SK-MEL-5 (cell line): Measurements from ENCODE around the gene CIAO3. TPM values are rescaled to one million over a fixed set of nuclear protein-coding genes. Genes with fewer than 3 reads are reported as not detected.

Experiments
- DNase-seq: peaks from one replicate; pipeline ENCODE4 v3.0.0-alpha.2; 2016; ENCODE audit warnings: low read depth, low spot score
- in situ Hi-C: cut with HindIII; loops from 2 replicates; pipeline ENCODE4 v1.10.0; 2016; ENCODE audit warnings: low sequenced_read_pairs, high pct_unique_total_duplicates, low pct_unique_long_range_greater_than_20kb
- polyA plus RNA-seq, 2 experiments: library from polyadenylated mRNA; depleted of rRNA; stranded (reverse); fragments of >200 nt; gene quantifications; 2 replicates each; pipeline ENCODE4 v1.2.3, GENCODE V29; 2015
- total RNA-seq: library from RNA; depleted of rRNA; stranded (reverse); fragments of >200 nt; shearing (Covaris generic); gene quantifications from 2 replicates; pipeline ENCODE4 v1.2.3, GENCODE V29; 2014; rRNA removed

CIAO3 gene
- total RNA-seq, result 28.6 and 34.3 TPM in 2 replicates
- 25.7 and 32.3 TPM in 2 replicates for polyA plus RNA-seq (2015; cell fraction: cytosol; rRNA removed)
- 99.7 and 116 TPM in 2 replicates for polyA plus RNA-seq (2015; cell fraction: nucleus; rRNA removed)

GRCh38 chr16:740764-741505, at the start of gene CIAO3:
TSS of gene CIAO3 (minus strand) at chr16:740997. CDS start at chr16:740985, 12 bp downstream.
- DNase-seq, result peak; percentile 79
- in situ Hi-C loops, result no loop called here

GRCh38 chr16:790086-790485, 49.3 kb upstream of the CIAO3 start:
- DNase-seq, result no peak
- in situ Hi-C loops, result no loop called here

GRCh38 chr16:789191-789850, 48.5 kb upstream of the CIAO3 start:
- in situ Hi-C loops, result no loop called here
- DNase-seq, result no peak

GRCh38 chr16:788399-789126, 47.8 kb upstream of the CIAO3 start, which contains the start of gene CHTF18:
TSS of gene CHTF18 (plus strand) at chr16:788620. CDS start at chr16:788685, 65 bp downstream.
- peak; percentile 85 for DNase-seq
- in situ Hi-C loops, result no loop called here

- in situ Hi-C loops, result no loop called here
- DNase-seq, result no peak
These were observed 47.2 kb upstream of the CIAO3 start, which contains the start of gene RPUSD1 for GRCh38 chr16:787978-788398. TSS of gene RPUSD1 (minus strand) at chr16:788381. CDS start at chr16:787737, 644 bp downstream.

DNA sequence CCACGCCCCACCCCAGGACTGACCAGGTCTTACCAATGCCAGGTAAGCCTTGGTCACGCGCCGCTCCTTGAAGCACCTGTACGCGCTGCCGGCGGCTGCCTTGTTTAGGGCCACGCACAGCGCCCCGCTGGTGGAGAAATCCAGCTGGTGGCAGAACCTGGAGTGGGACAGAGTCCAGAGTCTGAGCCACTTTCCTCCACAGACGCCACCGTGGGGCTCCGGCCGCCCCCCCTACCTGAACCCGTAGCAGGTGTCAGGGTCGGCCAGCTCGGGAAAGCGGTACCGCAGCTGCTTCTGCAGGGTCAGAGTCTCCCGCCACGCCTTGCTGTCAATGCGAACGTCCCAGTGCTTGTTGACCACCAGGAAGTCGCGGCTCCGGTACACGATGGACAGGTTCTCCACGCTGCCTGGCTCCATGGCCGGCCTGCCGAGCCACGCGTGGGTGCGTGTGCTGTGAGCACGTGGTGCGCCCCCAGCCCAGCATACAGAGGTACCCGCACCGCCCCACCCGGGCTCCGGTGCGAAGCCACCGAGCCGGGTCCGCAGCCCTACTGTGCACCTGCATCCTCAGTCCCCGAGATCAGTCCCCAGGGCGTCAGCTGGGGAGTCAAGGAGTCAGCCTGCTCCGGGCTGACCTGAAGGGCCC, 46.6 kb upstream of the CIAO3 start:
- in situ Hi-C loops, result no loop called here

DNA sequence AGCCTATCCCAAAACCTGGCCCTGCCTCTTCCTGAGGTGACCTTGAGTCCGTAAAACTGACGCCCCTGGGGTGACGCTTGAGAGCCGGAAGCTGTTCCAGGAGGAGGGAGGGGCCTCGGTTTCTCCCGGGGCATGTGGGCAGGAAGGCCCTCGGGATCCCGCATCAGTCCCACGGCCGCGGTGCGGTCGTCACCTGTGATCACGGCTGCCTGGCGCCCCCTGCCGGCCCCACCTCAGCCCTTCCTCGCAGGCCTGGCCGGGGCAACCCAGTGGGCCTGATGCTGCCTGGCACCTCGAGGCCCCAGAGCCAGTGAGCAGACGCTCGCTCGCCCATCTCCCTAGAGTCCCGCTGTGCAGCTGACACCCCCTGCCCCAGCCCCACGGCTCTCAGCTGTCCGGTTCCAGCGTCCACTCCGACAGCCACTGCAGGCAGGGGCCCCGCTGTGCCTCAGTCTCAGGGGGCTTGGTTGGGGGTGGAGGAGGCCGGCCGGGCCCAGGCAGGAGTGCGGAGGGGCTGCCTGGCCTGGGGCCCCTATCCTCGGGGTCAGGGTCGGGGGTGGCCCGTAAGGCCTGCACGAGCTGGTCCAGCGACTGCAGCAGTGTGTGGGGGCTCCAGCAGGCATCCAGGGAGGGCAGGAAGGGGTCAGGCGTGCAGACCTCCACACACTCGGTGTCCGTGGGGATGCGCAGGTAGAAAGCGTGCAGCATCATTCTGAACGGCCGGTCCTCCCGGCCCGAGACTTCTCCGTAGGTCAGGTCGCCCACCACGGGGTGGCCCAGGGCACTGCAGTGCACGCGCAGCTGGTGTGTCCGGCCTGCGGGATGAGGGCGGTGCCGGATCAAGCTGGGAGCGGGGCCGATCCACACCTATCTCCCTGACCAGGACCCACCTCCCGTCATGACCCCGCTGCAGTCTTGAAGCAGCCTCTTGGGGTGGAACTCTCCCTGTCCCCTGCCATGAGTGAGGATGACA, 45.1 kb upstream of the CIAO3 start:
- in situ Hi-C loops, result no loop called here
- DNase-seq, result peak; percentile 67

More for the DNA sequence above, 46.6 kb upstream of the CIAO3 start:
- no peak for DNase-seq

- no peak for DNase-seq
- in situ Hi-C loops, result no loop called here
These were observed 43.6 kb upstream of the CIAO3 start for GRCh38 chr16:784431-784830.

- DNase-seq, result no peak
- in situ Hi-C loops, result no loop called here
These were observed 42.8 kb upstream of the CIAO3 start for GRCh38 chr16:783404-784161.

- in situ Hi-C loops, result no loop called here
- DNase-seq, result no peak
These were observed 42.1 kb upstream of the CIAO3 start for GRCh38 chr16:782766-783403.

DNA sequence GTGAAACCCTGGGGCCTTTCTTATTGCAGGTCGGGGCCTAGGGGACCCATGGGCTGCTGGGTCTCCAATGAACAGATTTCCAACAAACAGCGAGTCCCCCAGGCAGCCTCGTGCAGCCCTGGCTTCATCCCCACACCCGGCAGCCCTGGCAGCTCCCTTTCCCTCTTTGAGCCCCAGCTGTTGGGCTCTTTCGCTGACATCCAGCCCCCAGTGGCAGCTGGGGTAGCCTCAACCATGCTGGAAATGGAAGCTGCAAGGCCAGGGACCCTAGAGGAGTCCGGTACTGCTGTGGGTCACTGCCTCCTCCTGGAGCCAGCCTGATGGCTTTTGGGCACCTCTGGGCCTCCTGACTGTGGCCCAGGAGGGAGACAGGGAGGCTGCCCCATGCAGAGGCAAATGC, 41.5 kb upstream of the CIAO3 start:
- in situ Hi-C loops, result no loop called here
- no peak for DNase-seq

- in situ Hi-C loops, result no loop called here
These were observed 40.7 kb upstream of the CIAO3 start for GRCh38 chr16:781346-782010.

GRCh38 chr16:780296-780695, 39.5 kb upstream of the CIAO3 start:
- in situ Hi-C loops, result no loop called here
- no peak for DNase-seq

More at GRCh38 chr16:781346-782010, 40.7 kb upstream of the CIAO3 start:
- DNase-seq, result no peak

DNA sequence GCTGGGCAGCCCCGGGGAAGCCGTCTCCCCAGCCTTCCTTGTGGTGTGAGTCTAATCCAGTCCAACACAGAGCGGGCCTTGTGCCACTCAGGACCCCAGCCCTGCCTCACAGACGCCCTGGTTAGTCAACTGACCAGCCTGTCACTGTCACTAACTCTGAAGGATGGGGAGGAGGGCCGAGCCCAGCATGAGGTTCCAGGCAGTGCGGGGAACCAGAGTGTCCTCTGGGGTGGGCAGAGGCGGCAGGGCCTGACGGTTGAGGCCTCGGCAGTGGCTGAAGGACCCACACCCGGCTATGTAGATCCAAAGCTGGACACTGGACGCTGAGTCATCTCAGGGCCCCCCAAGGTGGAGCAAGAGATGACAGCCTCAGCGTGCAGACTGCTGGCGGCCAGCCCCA, 38.8 kb upstream of the CIAO3 start:
- DNase-seq, result no peak
- in situ Hi-C loops, result no loop called here

DNA sequence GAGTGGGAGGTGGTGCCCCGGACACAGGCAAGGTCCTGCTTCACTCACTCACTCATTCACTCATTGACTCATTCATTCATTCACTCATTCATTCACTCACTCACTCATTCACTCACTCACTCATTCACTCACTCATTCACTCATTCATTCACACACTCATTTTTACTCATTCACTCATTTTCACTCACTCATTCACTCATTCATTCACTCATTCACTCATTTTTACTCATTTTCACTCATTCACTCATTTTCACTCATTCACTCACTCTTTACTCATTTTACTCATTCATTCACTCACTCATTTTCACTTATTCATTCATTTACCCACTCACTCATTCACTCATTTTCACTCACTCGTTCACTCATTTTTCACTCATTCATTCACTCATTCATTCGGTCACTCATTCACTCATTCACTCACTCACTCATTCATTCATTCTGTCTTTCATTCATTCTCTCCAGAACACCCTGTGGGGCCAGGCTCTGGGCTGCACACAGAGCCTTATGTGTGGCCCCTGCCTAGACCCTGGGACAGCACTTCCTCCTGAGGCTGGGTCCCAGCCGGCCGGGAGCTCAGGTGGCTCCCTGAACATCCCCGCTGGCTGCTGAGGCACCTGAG, 38.2 kb upstream of the CIAO3 start:
- DNase-seq, result no peak
- in situ Hi-C loops, result no loop called here
